Inflammatory macrophage treated with lipopolysaccharide for 1 hour (primary cell): Measurements from ENCODE around the gene PIGV.

ENCODE experiments used
- DNase-seq, 2 donors: peaks; one replicate each; pipeline ENCODE4 v3.0.0-alpha.2; 2020 to 2022

Gene PIGV

DNA sequence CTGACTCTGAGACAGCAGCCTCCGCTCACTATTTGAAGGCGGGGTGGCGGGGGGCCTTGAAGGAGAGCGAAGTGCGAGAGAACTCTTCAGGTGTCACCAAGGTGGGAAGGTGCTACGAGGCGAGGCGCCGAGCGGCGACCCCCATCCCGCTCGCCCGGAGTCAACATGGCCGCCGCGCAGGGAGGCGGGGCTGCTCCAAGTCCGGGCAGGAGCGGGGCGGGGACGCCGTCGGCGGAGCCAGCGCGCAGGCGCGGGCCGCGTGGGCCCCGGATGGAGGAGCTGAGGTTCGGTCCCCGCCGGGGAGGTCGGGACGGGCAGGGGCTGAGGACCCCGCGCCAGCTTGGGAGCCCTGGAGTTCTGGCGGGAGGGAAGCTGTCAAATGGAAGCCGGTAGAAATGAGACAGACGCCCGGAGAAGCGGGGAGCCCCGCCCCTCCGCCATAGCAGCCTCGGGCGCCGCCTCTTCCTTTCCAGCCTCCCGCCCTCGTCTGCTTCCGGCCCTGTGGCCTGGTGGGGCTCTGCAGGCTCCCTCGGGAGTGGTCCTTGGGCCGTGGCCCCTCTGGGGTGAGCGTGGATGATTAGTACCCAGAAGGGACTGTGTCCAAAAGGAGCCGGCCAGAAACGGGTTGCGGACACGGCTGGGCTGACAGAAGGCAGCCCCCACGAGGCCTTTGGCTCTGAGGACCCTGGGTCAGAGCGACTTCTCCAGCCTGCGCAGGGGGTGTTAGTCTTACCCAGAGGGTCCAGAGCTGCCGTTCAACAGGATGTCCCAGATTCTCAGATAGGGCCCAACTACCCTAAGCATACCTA, at the start of gene PIGV:
Gene PIGV (plus strand): TSS at position 245 of the 809 bp plus-strand sequence. CDS start 2,866 bp downstream, outside the sequence.
- peak; percentile 70 to 84 for DNase-seq

DNA sequence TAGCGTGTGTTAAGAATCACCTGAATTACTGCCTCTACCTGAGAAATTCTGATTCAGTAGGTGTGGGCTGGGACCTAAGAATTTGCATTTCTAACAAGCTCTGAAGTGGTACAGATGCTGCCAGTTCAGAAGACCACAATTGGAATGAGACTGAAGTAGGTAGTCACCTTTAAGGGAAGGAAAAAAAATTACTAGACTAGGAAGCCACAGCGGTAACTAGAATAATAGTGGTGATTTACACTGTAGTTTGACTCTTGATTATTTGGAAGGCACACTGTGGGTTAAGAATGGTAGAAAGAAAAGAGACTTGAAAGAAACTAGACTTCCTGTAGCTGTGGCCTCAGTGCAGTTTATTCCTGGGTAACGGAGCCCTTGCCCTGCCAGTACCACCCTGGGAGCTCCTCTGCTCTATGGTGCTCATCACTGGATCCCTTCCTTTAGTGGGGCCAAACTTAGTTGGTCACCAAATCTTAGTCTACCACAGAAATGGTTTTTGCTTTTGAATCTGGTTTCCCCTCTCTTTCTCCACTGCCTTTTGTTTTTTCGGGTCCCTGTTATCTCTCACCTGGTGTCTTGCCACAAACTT, 48.3 kb upstream of the PIGV start:
- DNase-seq: no peak

DNA sequence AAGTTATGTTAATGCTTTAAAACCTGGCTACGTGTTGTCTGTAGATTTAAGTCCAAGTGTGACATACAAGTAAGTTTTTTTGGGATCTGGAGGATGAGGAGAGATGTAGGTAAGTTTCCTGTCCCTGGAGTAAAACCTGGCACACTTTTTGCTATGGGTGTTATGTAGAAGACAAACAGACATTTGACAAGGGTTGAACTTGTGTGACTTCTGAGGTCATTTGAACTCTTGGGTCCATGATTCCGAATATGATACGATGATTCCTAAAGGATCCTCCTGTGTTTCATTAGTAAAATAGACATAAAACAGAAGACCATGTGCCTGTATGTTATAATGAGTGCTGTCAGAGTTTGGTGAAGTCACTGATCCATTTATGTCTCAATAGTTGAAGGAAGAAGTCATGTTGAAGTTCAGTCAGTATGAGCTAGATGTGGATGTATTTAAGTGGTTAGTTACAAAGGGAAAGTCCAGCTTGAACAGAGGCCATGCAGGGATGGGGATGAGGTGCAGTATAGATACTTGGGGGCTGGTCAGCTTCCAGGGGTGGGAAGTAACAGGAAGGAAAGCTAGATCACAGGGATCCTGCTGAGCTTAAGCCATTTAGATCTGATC, 47.6 kb upstream of the PIGV start:
- peak in 1 of 2 donors; percentile 47 for DNase-seq

DNA sequence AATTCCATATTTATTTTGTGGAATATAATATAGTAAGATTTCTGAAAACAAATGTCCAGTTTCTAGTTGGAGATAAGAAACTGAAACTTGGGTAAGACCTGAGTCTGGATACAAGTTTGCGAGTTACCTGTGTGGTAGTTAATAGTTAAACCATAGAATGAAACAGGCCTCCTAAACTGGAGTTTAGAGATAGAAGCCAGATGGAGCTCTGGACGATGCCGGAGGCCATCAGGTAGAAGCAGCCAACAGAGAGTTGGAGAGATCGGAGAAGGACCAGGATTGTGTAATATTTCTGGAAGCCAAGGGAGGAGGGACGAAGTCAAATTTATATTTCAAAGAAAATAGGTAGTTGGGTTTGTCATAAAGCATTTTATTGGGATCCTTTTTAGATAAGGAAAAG, 46.8 kb upstream of the PIGV start:
- DNase-seq: no peak

DNA sequence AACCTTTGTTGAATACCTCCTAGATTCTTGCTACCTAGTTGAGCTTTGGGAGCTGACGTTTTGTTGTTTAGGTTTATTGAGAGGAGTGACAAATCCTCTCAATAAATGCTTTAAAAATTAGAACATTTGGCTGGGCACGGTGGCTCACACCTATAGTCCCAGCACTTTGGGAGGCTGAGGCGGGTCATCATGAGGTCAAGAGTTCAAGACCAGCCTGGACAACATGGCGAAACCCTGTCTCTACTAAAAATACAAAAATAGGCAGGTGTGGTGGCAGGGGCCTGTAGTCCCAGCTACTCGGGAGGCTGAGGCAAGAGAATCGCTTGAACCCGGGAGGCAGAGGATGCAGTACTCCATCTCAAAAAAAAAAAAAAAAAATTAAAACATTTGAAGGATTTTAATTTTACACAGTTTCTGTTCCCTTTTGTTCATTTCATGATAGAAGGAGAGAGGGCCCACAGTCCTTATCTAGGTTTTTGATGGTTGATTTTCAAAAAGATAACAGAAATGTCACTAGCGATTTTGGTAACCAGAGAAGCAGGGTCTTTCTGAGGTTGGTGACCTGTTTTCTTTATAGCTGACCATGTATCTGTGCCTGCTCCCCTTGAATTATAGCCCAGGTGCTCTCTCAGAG, 44.2 kb upstream of the PIGV start:
- DNase-seq: no peak

DNA sequence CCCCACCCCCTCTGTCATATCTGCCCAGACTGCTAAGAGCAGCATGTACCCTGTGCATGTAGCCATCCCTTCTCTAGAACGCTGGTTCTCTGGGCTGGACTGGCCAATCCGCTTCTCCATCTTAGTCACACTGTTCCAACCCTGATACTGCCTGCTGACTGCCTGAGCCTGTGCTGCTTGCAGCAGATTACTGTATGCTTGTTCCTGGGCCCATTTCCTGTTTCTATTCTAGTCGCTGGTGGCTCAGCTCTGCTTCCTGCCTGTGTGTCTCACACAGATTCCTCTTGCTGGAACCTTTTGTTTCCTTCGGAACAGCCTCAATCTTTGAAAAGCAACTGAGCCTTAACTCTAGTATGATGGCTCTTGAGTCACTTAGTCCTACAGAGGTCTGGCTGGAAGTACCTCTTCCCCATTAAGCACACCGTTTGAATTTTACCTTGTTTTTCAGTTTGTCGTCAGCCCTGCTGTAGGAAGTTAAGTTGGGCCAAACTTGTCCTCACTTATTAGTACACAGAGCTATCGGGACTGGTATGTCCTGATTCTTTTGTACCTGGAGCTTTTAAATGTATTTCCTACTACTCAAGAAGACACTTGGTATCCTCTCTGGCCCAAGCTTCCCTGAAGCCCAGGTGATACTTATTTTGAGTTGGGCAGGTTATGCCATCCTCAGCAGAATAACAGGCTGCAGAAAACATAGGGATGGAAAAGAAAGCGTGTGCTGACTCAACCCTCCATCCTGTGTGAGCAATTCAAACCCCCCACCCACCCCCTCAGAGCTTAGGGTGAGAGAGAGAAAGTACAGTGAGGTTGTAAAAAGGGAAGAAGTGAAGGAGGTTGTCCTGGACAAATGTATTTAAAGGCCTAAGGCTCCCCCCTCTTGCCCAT, 43.4 kb upstream of the PIGV start:
- peak; percentile 89 for DNase-seq

DNA sequence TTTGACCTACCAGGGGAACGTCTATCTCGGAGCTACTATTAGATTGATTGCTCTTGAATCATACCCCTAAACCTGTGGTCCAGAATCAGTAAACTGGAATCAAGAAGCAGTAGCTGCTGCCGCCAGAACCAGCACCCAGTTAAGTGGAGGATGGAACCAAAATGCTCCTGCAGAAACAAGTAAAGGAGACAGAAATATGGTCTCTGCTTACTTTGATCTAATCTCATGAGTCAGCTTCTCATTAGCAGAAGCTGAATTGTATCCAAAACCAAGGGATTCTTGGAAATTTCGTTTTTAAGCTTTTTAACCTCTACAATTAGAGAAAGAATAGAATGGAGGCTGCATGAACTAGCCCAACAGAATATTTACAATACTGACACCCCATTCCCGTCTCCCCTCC, 42.6 kb upstream of the PIGV start:
- no peak for DNase-seq

DNA sequence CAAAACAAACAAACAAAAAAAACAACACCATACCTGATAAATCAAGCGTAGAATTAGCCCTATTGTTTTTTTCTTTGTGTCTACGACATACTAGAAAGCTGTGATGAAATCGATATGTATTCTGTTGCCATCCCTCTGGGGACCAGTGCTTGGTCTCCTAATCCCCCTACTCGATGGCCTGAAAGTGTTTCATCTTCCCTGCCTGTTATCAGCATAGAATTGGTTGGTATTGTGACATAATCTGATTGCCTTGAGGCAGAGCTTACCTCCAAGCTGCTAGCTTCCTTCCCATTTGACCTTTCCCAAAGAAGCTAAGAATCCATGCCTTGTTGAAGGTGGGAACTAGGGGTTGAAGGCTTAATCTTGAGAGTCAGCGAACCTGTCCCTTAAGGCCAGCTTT, 40.7 kb upstream of the PIGV start:
- DNase-seq: no peak

DNA sequence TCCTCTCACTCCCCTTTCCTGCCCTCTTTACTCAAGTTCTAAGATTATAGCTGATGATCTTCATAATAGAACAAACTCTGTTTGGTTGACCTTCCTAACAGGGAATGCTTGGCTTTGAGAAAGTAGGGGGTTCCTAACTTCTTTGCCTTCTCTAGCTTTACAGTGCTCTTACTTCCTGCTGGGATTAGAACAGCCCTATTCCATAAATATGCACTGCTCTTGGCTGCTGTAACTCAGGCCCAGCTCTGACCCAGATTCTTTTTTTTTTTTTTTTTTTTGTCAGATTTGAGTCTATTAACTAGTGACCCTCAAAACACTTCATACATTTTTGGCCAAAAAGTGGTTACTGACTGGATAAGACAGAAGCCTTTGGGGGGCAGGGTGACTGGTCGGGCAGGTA, 39.4 kb upstream of the PIGV start:
- DNase-seq: no peak

DNA sequence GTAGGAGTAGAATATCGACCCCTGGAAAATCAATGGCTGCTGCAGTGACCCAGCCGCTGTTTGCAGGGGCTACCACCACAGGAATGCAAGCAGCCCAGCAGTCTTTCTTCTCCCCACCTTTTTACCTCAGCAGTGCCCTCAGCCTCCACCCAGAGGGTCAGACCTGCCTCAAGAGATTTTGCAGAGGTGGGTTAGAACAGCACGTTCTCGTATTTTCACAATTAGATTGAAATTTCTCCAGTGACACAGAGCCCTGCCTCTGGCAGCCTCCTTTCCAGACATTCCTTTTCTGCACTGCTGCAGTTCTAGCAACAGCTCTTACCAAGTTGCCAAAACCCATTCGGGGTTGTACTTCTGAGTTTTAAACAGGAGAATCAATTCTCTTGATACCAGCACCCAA, 38.3 kb upstream of the PIGV start:
- DNase-seq: no peak

DNA sequence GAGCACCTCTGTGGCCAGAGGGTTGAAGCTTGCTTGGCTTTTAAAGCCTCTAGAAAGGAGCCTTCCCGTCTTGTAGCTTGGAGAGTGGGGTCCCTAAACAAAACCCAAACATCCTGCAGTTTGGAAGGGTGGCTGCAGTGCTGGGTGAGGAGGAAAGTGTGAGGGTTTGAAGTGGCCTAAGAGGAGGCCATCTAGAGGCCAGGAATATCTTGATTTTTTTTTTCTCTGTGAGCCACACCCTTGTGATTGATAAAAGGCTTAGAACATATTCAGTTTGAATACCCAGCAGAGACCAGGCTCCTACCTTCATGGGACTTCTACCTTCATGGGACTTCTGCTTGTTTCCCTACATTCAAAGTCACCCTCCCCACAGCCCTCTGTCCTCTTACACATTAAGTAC, 37.3 kb upstream of the PIGV start:
- DNase-seq: no peak

DNA sequence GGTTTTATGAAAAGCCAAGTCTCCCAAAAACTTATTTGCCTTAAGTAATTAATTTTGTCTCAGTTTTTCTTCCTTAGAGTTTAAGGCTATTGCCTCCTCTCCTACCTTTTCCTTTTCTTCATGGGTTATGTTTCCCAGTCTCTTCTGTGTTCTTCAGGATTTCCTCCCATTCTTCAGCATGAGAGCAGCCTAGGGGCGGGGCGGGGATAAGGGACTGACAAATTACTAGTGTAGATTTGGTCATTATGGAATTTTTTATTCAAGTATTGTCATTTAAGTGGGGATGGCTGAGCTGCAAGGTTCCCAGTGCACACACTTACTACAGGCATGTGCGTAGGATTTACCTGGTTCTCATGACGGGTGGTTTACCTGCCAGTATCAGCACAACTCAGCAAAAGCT, 35.2 kb upstream of the PIGV start:
- DNase-seq: peak in 1 of 2 donors; percentile 20

DNA sequence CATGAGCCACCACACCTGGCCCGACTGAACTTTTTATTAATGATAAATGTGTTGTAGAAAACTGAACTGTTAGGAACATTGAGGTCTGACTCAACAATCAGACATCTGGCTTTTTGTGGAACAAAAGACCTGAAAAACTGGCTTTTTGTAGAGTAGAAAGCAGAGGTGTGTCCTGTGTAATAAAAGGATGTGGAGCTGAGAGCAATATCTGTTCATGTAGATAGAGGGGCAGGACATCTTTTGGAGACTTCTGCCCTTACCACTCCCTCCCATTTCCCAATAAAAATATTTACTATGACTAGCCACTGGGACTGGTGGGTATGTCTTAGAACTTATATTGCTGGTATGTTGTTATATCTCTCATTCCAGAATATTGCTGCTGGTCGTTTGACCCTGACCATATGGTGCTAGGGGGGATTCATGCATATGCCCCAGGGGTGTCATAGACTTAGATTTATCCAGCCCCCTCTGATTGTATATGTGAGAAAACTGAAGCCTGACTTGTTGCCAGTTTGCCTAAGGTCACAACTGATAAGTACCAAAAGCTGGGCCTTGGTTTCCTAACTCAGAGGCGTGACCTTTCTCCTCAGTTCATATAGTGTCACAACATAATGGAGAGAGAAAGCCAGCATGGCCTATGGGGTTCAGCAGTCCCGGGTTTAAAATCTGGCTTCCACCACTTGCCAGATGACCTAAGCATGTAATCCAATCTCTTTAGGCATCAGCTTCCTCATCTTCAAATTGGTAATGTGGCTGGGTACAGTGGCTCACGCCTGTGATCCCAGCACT, 33.5 kb upstream of the PIGV start:
- DNase-seq: no peak

DNA sequence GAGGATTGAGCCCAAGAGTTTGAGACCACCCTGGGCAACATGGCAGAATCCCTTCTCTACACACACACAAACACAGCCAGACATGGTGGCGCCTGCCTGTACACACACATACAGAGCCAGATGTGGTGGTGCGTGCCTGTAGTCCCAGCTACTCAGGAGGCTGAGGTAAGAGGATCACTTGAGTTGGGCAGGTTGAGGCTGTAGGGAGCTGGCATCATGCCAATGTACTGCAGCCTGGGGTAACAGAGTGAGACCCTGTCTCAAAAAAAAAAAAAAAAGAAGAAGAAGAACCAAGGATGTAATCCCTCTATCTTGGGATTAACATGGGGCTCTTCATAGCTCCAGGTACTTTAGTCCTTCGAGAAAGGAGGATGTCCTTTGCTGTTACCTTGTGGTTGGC, 29.4 kb upstream of the PIGV start:
- DNase-seq: no peak

DNA sequence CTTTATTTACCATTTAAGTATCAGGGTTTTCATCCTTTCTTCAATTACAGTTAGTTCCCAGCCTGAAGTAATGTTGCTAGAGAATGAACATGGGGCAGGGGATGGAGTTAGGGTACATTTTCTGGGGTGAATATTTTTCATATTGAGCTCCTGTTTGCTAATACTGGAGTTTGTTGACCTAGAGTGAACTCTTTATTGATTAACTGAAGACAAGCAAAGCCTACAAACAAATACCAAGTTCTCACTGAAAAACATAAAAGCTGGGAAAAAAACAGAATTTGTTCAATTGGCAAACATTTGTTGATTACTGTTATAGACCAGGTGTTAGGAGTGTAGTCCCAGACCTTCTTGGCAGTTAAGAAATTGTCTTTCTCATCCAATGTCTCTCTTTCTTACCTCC, 28.2 kb upstream of the PIGV start:
- DNase-seq: no peak

DNA sequence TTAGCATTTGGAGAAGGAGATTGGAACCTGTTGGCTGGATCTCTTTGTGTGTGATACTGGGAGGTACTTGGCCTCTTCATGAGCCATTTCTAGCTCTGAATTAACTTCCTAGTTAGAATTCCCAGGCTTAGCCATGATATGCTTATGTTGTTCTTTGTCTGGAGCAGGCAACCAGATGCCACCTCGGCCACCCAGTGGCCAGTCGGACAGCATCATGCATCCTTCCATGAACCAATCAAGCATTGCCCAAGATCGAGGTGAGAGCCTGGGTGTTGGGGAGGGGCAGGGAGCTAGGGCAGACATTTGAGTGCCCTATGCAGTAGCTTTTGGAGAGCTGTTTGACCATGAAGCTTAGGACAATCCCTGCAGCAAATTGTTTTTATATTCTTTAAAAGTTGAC, 26.5 kb upstream of the PIGV start:
- no peak for DNase-seq

DNA sequence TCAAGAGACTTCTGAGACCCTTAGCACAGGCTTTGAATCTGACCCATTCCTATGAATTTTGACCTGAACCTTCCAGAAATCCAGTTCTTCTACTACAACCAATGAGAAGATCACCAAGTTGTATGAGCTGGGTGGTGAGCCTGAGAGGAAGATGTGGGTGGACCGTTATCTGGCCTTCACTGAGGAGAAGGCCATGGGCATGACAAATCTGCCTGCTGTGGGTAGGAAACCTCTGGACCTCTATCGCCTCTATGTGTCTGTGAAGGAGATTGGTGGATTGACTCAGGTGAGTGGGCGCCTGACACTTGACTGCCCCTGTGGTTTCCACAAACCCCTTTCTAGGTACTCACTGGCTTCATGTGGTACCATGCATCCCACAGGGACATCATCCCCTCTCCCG, 20.0 kb upstream of the PIGV start:
- no peak for DNase-seq

DNA sequence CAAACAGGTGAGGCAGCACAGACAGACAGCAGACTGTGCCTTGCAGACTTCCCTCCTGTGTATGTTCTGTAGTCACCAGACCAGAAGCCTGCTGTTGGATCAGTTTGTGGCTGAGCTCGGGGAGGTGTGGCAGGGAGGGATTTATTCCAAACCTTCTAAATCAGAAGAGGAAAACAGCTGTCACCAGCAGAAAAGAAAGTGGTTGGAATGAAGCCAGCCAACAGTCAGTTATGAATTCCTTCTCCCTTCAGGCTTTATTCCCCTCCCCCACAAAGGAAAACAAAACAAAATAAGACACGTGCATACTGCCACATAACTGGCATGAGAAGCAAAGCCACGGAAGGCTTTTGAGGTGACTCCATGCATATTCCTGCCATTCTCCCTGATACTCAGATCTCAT, 19.0 kb upstream of the PIGV start:
- no peak for DNase-seq

DNA sequence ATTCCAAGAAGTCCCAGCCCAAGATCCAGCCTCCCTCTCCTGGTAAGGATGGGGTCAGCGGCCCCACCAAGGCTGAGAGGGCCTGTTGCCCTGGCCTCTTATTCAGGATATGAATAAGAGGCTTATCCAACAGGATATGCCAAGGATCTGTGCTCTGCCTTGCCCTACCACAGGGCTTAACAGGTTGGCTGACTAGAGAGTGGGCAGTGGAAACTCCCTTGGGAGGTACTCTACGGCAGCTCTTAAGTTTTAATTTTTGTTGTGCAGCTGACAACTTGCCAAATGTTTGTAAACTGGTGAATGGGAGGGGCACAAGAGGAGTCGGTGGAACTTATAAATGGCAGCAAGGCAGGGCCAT, 16.5 kb upstream of the PIGV start:
- DNase-seq: peak in 1 of 2 donors; percentile 17

DNA sequence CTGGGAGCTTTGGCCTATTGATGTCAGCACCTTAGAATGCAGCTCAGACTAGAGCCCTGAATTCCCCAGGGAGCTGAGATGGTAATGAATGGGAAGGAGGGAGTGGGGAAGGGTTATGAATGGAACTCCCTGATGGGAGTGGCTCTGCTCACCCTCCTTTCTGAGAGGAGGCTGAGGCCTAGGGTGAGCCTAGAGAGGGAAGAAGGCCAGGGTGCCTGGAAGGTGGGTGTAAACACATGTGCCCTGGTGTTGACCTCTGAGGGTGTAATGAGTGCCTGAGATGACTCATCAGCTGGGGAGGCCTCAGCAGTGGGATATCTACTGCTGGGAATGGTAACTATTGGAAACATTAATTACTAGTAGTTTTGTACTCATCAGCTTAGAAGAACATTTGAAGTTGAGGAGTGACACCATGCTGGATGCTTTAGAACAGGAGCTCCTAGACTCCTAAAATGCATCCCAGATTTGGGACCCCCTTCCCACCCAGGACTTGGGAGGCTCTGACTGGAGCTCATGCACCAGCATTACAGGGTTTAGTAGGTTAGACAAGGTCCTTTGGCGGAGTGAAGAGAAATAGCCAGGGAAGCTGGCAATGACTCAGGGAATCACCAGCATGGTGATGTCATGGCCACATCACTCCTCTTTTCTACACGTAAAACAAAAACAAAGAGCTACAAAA, 16.0 kb upstream of the PIGV start:
- DNase-seq: peak; percentile 62 to 77

DNA sequence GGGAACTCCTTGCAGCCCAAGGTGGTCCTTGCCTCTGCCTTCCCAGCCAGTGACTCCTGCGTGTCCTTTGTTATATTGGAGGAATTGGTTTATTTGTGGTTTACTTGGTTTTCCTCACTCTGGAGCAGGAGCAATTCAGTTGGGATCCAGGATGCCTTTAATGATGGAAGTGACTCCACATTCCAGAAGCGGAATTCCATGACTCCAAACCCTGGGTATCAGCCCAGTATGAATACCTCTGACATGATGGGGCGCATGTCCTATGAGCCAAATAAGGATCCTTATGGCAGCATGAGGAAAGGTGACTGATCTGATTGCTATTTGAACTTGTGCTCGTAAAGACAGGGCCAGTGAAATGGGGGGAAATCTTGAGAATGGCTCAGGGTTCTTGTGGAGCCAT, 15.1 kb upstream of the PIGV start:
- no peak for DNase-seq
